ENCODE results near the gene GDNF.

The GDNF gene

DNA sequence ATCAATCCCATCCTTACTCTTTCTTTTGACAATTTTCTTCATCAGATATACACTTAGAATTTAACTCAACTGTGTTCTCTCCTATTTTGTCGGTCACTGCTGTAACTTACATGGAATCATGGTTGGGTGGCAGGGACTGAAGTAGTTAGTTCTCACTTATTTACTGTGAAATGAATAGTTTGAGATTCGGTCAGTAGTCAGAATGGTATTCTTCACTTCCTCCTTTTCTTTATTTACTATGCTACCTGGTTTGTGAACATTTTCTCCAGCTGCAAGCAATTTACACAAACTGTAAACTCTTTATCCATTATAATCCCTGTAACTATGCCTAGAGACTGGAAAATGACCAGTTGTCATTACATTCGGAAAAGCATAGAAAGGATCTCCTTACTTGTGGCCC, 41.5 kb upstream of the GDNF start:
- peaks cover 0 to 4% (median 0%) of the 10 kb centered on the region in 3 experiments for H3K27me3 ChIP-seq (ENCODE audit: control insufficient read depth in 3 of 3, insufficient read depth in 3 of 3, low read depth in 1 of 3, low read length in 3 of 3)
- H3K14ac ChIP-seq (ENCODE audit: low read length) = no peak overlapping the region
- H3K23ac ChIP-seq (ENCODE audit: low read depth, low read length, poor library complexity) = no peak overlapping the region
- H2AFZ ChIP-seq (ENCODE audit: low read length) = no peak overlapping the region
- H4K8ac ChIP-seq (ENCODE audit: low read depth, low read length) = no peak overlapping the region
- no peak overlapping the region for H2BK15ac ChIP-seq (ENCODE audit: low read length)
- no peak for DNase-seq (ENCODE audit: low spot score)
- no peak overlapping the region for H3K9ac ChIP-seq (ENCODE audit: low read depth, low read length, poor library complexity)
- no peak overlapping the region for H3K18ac ChIP-seq (ENCODE audit: low read length)
- H2BK120ac ChIP-seq (ENCODE audit: low read depth, low read length) = no peak overlapping the region
- no peak overlapping the region for H3K4ac ChIP-seq (ENCODE audit: low read length)
- no peak overlapping the region for H3K4me3 ChIP-seq (ENCODE audit: low read length in 2 of 2)
- H3K4me1 ChIP-seq (ENCODE audit: control insufficient read depth in 2 of 2, insufficient read depth in 1 of 2, low read depth in 1 of 2, low read length in 2 of 2) = peaks cover 0 to 3% of the 10 kb centered on the region in 2 donors
- H3K9me3 ChIP-seq (replicated peaks in 1 of 2; ENCODE audit: control insufficient read depth in 2 of 2, insufficient read depth in 1 of 2, low read depth in 1 of 2, low read length in 2 of 2) = no peaks in the 10 kb centered on the region
- no peak overlapping the region for H2BK12ac ChIP-seq (ENCODE audit: low read length)
- no peak overlapping the region for H2AK5ac ChIP-seq (ENCODE audit: low read depth, low read length)
- WGBS, 2 donors (ENCODE audit: extremely low coverage in 2 of 2, insufficient read length in 2 of 2, insufficient replicate concordance in 1 of 2) = no CpG with 5 or more reads among the region's 3 CpGs
- no peaks in the 10 kb centered on the region for H3K36me3 ChIP-seq (replicated peaks in 1 of 2; ENCODE audit: control insufficient read depth in 2 of 2, insufficient read depth in 2 of 2, low read length in 2 of 2)
- no peak overlapping the region for H3K27ac ChIP-seq (replicated peaks; ENCODE audit: low read length)
- no peak overlapping the region for H4K91ac ChIP-seq (ENCODE audit: low read depth, low read length, poor library complexity)
- H3K79me1 ChIP-seq (ENCODE audit: low read depth, low read length) = no peaks in the 10 kb centered on the region
- no peak overlapping the region for H2BK5ac ChIP-seq (ENCODE audit: low read length)
- H3K4me2 ChIP-seq (ENCODE audit: insufficient read depth, low read length, poor library complexity, severe bottlenecking) = no peak overlapping the region

- H2BK15ac ChIP-seq (ENCODE audit: low read length) = no peak overlapping the region
- H3K36me3 ChIP-seq (replicated peaks in 1 of 2; ENCODE audit: control insufficient read depth in 2 of 2, insufficient read depth in 2 of 2, low read length in 2 of 2) = no peaks in the 10 kb centered on the region
These were observed 37.1 kb upstream of the GDNF start for GRCh38 chr5:37876943-37877342.

GRCh38 chr5:37876245-37876644, 36.4 kb upstream of the GDNF start:
- no peak overlapping the region for H2AK5ac ChIP-seq (ENCODE audit: low read depth, low read length)
- H3K4me3 ChIP-seq (ENCODE audit: low read length in 2 of 2) = no peak overlapping the region
- no peak overlapping the region for H3K4me2 ChIP-seq (ENCODE audit: insufficient read depth, low read length, poor library complexity, severe bottlenecking)
- H4K91ac ChIP-seq (ENCODE audit: low read depth, low read length, poor library complexity) = no peak overlapping the region
- H3K14ac ChIP-seq (ENCODE audit: low read length) = no peak overlapping the region
- H2BK12ac ChIP-seq (ENCODE audit: low read length) = no peak overlapping the region
- no peak overlapping the region for H3K9ac ChIP-seq (ENCODE audit: low read depth, low read length, poor library complexity)
- H3K36me3 ChIP-seq (replicated peaks in 1 of 2; ENCODE audit: control insufficient read depth in 2 of 2, insufficient read depth in 2 of 2, low read length in 2 of 2) = no peaks in the 10 kb centered on the region
- WGBS, 2 donors (ENCODE audit: extremely low coverage in 2 of 2, insufficient read length in 2 of 2, insufficient replicate concordance in 1 of 2) = no CpG with 5 or more reads among the region's 1 CpG
- no peak overlapping the region for H2BK120ac ChIP-seq (ENCODE audit: low read depth, low read length)
- H3K4ac ChIP-seq (ENCODE audit: low read length) = no peak overlapping the region
- no peaks in the 10 kb centered on the region for H3K4me1 ChIP-seq (ENCODE audit: control insufficient read depth in 2 of 2, insufficient read depth in 1 of 2, low read depth in 1 of 2, low read length in 2 of 2)
- no peak overlapping the region for H3K23ac ChIP-seq (ENCODE audit: low read depth, low read length, poor library complexity)
- no peak overlapping the region for H4K8ac ChIP-seq (ENCODE audit: low read depth, low read length)
- no peak overlapping the region for H3K18ac ChIP-seq (ENCODE audit: low read length)
- H3K9me3 ChIP-seq (replicated peaks in 1 of 2; ENCODE audit: control insufficient read depth in 2 of 2, insufficient read depth in 1 of 2, low read depth in 1 of 2, low read length in 2 of 2) = peaks cover 0 to 3% of the 10 kb centered on the region in 2 donors
- no peak for DNase-seq (ENCODE audit: low spot score)
- H3K79me1 ChIP-seq (ENCODE audit: low read depth, low read length) = no peaks in the 10 kb centered on the region
- H2BK15ac ChIP-seq (ENCODE audit: low read length) = no peak overlapping the region
- H3K27ac ChIP-seq (replicated peaks; ENCODE audit: low read length) = no peak overlapping the region
- no peak overlapping the region for H2AFZ ChIP-seq (ENCODE audit: low read length)
- H2BK5ac ChIP-seq (ENCODE audit: low read length) = no peak overlapping the region
- peaks cover 0 to 4% (median 0%) of the 10 kb centered on the region in 3 experiments for H3K27me3 ChIP-seq (ENCODE audit: control insufficient read depth in 3 of 3, insufficient read depth in 3 of 3, low read depth in 1 of 3, low read length in 3 of 3)

More at GRCh38 chr5:37876943-37877342, 37.1 kb upstream of the GDNF start:
- Histone ChIP-seq H4K91ac (ENCODE audit: low read depth, low read length, poor library complexity) (no peak overlapping the region), H2BK120ac (ENCODE audit: low read depth, low read length) (no peak overlapping the region), H4K8ac (ENCODE audit: low read depth, low read length) (no peak overlapping the region), H3K14ac (ENCODE audit: low read length) (no peak overlapping the region), H3K27ac (replicated peaks; ENCODE audit: low read length) (no peak overlapping the region), H3K79me1 (ENCODE audit: low read depth, low read length) (no peaks in the 10 kb centered on the region), H3K23ac (ENCODE audit: low read depth, low read length, poor library complexity) (no peak overlapping the region), H2BK12ac (ENCODE audit: low read length) (no peak overlapping the region), H3K4ac (ENCODE audit: low read length) (no peak overlapping the region), H3K4me2 (ENCODE audit: insufficient read depth, low read length, poor library complexity, severe bottlenecking) (no peak overlapping the region), H2AFZ (ENCODE audit: low read length) (no peak overlapping the region), H3K4me1 (ENCODE audit: control insufficient read depth in 2 of 2, insufficient read depth in 1 of 2, low read depth in 1 of 2, low read length in 2 of 2) (no peaks in the 10 kb centered on the region), H2BK5ac (ENCODE audit: low read length) (no peak overlapping the region), H3K4me3 (ENCODE audit: low read length in 2 of 2) (no peak overlapping the region), H3K27me3 (ENCODE audit: control insufficient read depth in 3 of 3, insufficient read depth in 3 of 3, low read depth in 1 of 3, low read length in 3 of 3) (peaks cover 0 to 4% (median 0%) of the 10 kb centered on the region in 3 experiments), H3K9me3 (replicated peaks in 1 of 2; ENCODE audit: control insufficient read depth in 2 of 2, insufficient read depth in 1 of 2, low read depth in 1 of 2, low read length in 2 of 2) (peaks cover 0 to 3% of the 10 kb centered on the region in 2 donors), H3K18ac (ENCODE audit: low read length) (no peak overlapping the region), H3K9ac (ENCODE audit: low read depth, low read length, poor library complexity) (no peak overlapping the region), H2AK5ac (ENCODE audit: low read depth, low read length) (no peak overlapping the region)
- no CpG with 5 or more reads among the region's 3 CpGs for WGBS, 2 donors (ENCODE audit: extremely low coverage in 2 of 2, insufficient read length in 2 of 2, insufficient replicate concordance in 1 of 2)
- DNase-seq (ENCODE audit: low spot score) = no peak

GRCh38 chr5:37875051-37875787, 35.4 kb upstream of the GDNF start:
- no peak overlapping the region for H2BK15ac ChIP-seq (ENCODE audit: low read length)
- no peak overlapping the region for H3K23ac ChIP-seq (ENCODE audit: low read depth, low read length, poor library complexity)
- H2BK120ac ChIP-seq (ENCODE audit: low read depth, low read length) = no peak overlapping the region
- H3K79me1 ChIP-seq (ENCODE audit: low read depth, low read length) = no peaks in the 10 kb centered on the region
- H2BK5ac ChIP-seq (ENCODE audit: low read length) = no peak overlapping the region
- H3K9me3 ChIP-seq (replicated peaks in 1 of 2; ENCODE audit: control insufficient read depth in 2 of 2, insufficient read depth in 1 of 2, low read depth in 1 of 2, low read length in 2 of 2) = peaks cover 0 to 3% of the 10 kb centered on the region in 2 donors
- no peaks in the 10 kb centered on the region for H3K27me3 ChIP-seq (ENCODE audit: control insufficient read depth in 3 of 3, insufficient read depth in 3 of 3, low read depth in 1 of 3, low read length in 3 of 3)
- H2AFZ ChIP-seq (ENCODE audit: low read length) = no peak overlapping the region
- no peak overlapping the region for H3K18ac ChIP-seq (ENCODE audit: low read length)
- peaks cover 2 to 4% of the 10 kb centered on the region in 2 donors for H3K4me1 ChIP-seq (ENCODE audit: control insufficient read depth in 2 of 2, insufficient read depth in 1 of 2, low read depth in 1 of 2, low read length in 2 of 2)
- H3K27ac ChIP-seq (replicated peaks; ENCODE audit: low read length) = no peak overlapping the region
- no peak overlapping the region for H2BK12ac ChIP-seq (ENCODE audit: low read length)
- H3K4me2 ChIP-seq (ENCODE audit: insufficient read depth, low read length, poor library complexity, severe bottlenecking) = no peak overlapping the region
- H2AK5ac ChIP-seq (ENCODE audit: low read depth, low read length) = no peak overlapping the region
- H4K91ac ChIP-seq (ENCODE audit: low read depth, low read length, poor library complexity) = no peak overlapping the region
- H3K9ac ChIP-seq (ENCODE audit: low read depth, low read length, poor library complexity) = no peak overlapping the region
- no peak overlapping the region for H3K14ac ChIP-seq (ENCODE audit: low read length)
- no CpG with 5 or more reads among the region's 6 CpGs for WGBS, 2 donors (ENCODE audit: extremely low coverage in 2 of 2, insufficient read length in 2 of 2, insufficient replicate concordance in 1 of 2)
- H3K4ac ChIP-seq (ENCODE audit: low read length) = no peak overlapping the region
- DNase-seq (ENCODE audit: low spot score) = no peak
- no peak overlapping the region for H4K8ac ChIP-seq (ENCODE audit: low read depth, low read length)
- H3K36me3 ChIP-seq (replicated peaks in 1 of 2; ENCODE audit: control insufficient read depth in 2 of 2, insufficient read depth in 2 of 2, low read length in 2 of 2) = no peaks in the 10 kb centered on the region
- no peak overlapping the region for H3K4me3 ChIP-seq (ENCODE audit: low read length in 2 of 2)
